HepG2 (cell line): ENCODE measurements around the gene RRBP1. TPM values are rescaled to one million over a fixed set of nuclear protein-coding genes. Genes with fewer than 3 reads are reported as not detected.

Source experiments
- CHD4 ChIP-seq: fragments of 200-600 bp; sonication (generic); IDR thresholded peaks from 2 replicates; pipeline ENCODE4 v1.7.0; 2017; ENCODE audit warnings: mild to moderate bottlenecking, low read length, borderline replicate concordance
- FOXK2 ChIP-seq: fragments of 450-650 bp; IDR thresholded peaks from 2 replicates; pipeline ENCODE4 v1.6.1; 2016
- HNF1B ChIP-seq: sonication (generic); formaldehyde crosslinking; IDR thresholded peaks from 2 replicates; pipeline ENCODE4 v1.5.1; 2020; ENCODE audit warnings: mild to moderate bottlenecking, moderate library complexity, missing genetic modification reagents
- MXI1 ChIP-seq: IDR thresholded peaks from 3 replicates; pipeline ENCODE4 v1.6.1; 2012; ENCODE audit warnings: low read depth, low read length, inconsistent platforms, borderline replicate concordance
- PREB ChIP-seq: sonication (generic); formaldehyde crosslinking; IDR thresholded peaks from 2 replicates; pipeline ENCODE4 v1.4.0; 2020; ENCODE audit warnings: missing genetic modification reagents
- RXRA ChIP-seq: sonication (generic); formaldehyde crosslinking; IDR thresholded peaks from 2 replicates; pipeline ENCODE4 v1.5.1; 2020; ENCODE audit warnings: missing genetic modification reagents
- SMAD3 ChIP-seq: sonication (generic); formaldehyde crosslinking; IDR thresholded peaks from 2 replicates; pipeline ENCODE4 v1.4.0; 2020; ENCODE audit warnings: missing genetic modification reagents
- ZNF121 ChIP-seq: sonication (generic); formaldehyde crosslinking; IDR thresholded peaks from 2 replicates; pipeline ENCODE4 v1.5.0; 2020; ENCODE audit warnings: mild to moderate bottlenecking, missing genetic modification reagents
- ZNF18 ChIP-seq: sonication (generic); formaldehyde crosslinking; IDR thresholded peaks from 2 replicates; pipeline ENCODE4 v1.8.0; 2022; ENCODE audit warnings: mild to moderate bottlenecking, missing genetic modification reagents; ENCODE audit not compliant: insufficient replicate concordance
- ZNF230 ChIP-seq: sonication (generic); formaldehyde crosslinking; IDR thresholded peaks from 2 replicates; pipeline ENCODE4 v1.4.0; 2020; ENCODE audit warnings: mild to moderate bottlenecking, missing genetic modification reagents
- ZNF260 ChIP-seq: sonication (generic); formaldehyde crosslinking; IDR thresholded peaks from 2 replicates; pipeline ENCODE4 v1.4.0; 2020; ENCODE audit warnings: missing genetic modification reagents, low read depth, mild to moderate bottlenecking, borderline replicate concordance
- ZNF382 ChIP-seq: sonication (generic); formaldehyde crosslinking; IDR thresholded peaks from 2 replicates; pipeline ENCODE4 v1.5.0; 2020; ENCODE audit warnings: missing genetic modification reagents, mild to moderate bottlenecking, borderline replicate concordance
- ZNF383 ChIP-seq: sonication (generic); formaldehyde crosslinking; IDR thresholded peaks from 2 replicates; pipeline ENCODE4 v1.4.0; 2020; ENCODE audit warnings: missing genetic modification reagents, mild to moderate bottlenecking, borderline replicate concordance
- ZNF446 ChIP-seq: sonication (generic); formaldehyde crosslinking; IDR thresholded peaks from 2 replicates; pipeline ENCODE4 v1.5.0; 2020; ENCODE audit warnings: mild to moderate bottlenecking, missing genetic modification reagents
- ZNF572 ChIP-seq: sonication (generic); formaldehyde crosslinking; IDR thresholded peaks from 2 replicates; pipeline ENCODE4 v1.5.1; 2020; ENCODE audit warnings: mild to moderate bottlenecking, missing genetic modification reagents
- polyA plus RNA-seq, 8 experiments: library from polyadenylated mRNA; depleted of rRNA in 3 of 8; stranded (reverse) in 7 of 8; unstranded in 1 of 8; fragments of >200 nt; fragmentation: Illumina TruSeq in 4 of 8; extraction: Trizol in 4 of 8; gene quantifications; 2 replicates each; pipeline versions ENCODE4 v1.2.1 to v1.2.3, GENCODE V29; 2011 to 2016; ENCODE audit warnings: low read depth in 4 of 8, missing spikeins in 1 of 8, mixed read lengths in 1 of 8; ENCODE audit not compliant: insufficient read depth in 1 of 8
- total RNA-seq, 5 experiments: library from RNA; depleted of rRNA; stranded (reverse); fragments of >200 nt; fragmentation: Illumina TruSeq; extraction: Trizol; gene quantifications; 2 replicates each; pipeline ENCODE4 v1.2.3, GENCODE V29; 2016; ENCODE audit warnings: low read depth in 1 of 5
- TF ChIP-seq, protein P1 (sequence below): sonication (generic); formaldehyde crosslinking; IDR thresholded peaks from 2 replicates; pipeline ENCODE4 v1.9.0; 2021; ENCODE audit warnings: mild to moderate bottlenecking, missing genetic modification reagents
- TF ChIP-seq, protein P2 (sequence below): sonication (generic); formaldehyde crosslinking; IDR thresholded peaks from 2 replicates; pipeline ENCODE4 v1.8.1; 2022; ENCODE audit warnings: mild to moderate bottlenecking, missing genetic modification reagents

Gene RRBP1
- total and polyA plus RNA-seq, 2 of the 13 experiments (the other 11 are each of a cell fraction or from before 2014, with no cell fraction given) = 150 to 222 TPM

DNA sequence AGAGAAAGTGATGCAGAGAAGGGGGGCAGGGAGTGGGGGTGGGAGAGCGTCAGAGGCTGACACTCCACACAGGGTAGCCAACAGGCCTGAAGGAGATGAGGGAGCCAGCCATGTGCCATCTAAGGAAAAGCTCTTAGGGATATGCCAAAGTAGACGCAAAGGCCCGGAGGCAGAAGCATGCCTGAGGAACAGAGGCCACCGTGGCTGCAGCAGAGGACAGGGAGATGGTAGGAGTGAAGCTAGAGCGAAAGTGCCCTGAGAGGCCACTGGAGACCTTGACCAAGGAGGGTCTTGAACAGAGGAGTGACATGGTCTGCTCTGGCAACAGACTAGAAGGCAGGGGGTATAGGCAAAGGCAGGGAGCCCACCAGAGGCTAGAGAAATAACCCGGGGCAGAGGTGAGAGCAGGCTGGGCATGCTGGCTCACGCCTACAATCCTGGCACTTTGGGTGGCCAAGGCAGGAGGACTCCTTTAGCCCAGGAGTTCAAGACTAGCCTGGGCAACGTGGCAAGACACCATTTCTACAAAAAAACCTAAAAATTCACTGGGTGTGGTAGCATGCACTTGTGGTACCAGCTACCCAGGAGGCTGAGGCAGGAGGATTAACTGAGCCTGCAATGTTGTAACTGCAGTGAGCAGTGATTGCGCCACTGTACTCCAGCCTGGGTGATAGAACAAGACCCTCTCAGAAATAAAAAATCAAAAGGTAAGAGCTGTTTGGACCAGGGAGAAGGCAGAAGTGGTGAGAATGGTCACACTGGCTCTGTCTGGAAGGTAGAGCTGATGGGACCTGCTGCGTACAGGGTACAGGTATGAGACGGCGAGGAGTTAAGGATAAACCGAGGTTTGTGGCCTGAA is 6.3 kb downstream of the RRBP1 start (continued):
- TF ChIP-seq, protein P1, sequence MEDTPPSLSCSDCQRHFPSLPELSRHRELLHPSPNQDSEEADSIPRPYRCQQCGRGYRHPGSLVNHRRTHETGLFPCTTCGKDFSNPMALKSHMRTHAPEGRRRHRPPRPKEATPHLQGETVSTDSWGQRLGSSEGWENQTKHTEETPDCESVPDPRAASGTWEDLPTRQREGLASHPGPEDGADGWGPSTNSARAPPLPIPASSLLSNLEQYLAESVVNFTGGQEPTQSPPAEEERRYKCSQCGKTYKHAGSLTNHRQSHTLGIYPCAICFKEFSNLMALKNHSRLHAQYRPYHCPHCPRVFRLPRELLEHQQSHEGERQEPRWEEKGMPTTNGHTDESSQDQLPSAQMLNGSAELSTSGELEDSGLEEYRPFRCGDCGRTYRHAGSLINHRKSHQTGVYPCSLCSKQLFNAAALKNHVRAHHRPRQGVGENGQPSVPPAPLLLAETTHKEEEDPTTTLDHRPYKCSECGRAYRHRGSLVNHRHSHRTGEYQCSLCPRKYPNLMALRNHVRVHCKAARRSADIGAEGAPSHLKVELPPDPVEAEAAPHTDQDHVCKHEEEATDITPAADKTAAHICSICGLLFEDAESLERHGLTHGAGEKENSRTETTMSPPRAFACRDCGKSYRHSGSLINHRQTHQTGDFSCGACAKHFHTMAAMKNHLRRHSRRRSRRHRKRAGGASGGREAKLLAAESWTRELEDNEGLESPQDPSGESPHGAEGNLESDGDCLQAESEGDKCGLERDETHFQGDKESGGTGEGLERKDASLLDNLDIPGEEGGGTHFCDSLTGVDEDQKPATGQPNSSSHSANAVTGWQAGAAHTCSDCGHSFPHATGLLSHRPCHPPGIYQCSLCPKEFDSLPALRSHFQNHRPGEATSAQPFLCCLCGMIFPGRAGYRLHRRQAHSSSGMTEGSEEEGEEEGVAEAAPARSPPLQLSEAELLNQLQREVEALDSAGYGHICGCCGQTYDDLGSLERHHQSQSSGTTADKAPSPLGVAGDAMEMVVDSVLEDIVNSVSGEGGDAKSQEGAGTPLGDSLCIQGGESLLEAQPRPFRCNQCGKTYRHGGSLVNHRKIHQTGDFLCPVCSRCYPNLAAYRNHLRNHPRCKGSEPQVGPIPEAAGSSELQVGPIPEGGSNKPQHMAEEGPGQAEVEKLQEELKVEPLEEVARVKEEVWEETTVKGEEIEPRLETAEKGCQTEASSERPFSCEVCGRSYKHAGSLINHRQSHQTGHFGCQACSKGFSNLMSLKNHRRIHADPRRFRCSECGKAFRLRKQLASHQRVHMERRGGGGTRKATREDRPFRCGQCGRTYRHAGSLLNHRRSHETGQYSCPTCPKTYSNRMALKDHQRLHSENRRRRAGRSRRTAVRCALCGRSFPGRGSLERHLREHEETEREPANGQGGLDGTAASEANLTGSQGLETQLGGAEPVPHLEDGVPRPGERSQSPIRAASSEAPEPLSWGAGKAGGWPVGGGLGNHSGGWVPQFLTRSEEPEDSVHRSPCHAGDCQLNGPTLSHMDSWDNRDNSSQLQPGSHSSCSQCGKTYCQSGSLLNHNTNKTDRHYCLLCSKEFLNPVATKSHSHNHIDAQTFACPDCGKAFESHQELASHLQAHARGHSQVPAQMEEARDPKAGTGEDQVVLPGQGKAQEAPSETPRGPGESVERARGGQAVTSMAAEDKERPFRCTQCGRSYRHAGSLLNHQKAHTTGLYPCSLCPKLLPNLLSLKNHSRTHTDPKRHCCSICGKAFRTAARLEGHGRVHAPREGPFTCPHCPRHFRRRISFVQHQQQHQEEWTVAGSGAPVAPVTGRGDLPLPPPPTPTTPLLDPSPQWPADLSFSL (CRISPR knock-in tag) = no peak
- TF ChIP-seq ZNF260 (no peak), SMAD3 (CRISPR knock-in tag) (no peak), ZNF446 (CRISPR knock-in tag) (no peak), ZNF230 (CRISPR knock-in tag) (no peak), ZNF572 (CRISPR knock-in tag) (no peak), FOXK2 (no peak), PREB (CRISPR knock-in tag) (no peak), MXI1 (no peak), HNF1B (no peak), CHD4 (no peak), RXRA (CRISPR knock-in tag) (no peak), ZNF383 (CRISPR knock-in tag) (no peak), ZNF382 (CRISPR knock-in tag) (no peak), ZNF121 (0 out of 2 replicates have a peak, but pooled peaks have one; percentile 13), ZNF18 (CRISPR knock-in tag) (no peak)
- TF ChIP-seq, protein P2, sequence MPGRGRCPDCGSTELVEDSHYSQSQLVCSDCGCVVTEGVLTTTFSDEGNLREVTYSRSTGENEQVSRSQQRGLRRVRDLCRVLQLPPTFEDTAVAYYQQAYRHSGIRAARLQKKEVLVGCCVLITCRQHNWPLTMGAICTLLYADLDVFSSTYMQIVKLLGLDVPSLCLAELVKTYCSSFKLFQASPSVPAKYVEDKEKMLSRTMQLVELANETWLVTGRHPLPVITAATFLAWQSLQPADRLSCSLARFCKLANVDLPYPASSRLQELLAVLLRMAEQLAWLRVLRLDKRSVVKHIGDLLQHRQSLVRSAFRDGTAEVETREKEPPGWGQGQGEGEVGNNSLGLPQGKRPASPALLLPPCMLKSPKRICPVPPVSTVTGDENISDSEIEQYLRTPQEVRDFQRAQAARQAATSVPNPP (CRISPR knock-in tag) = no peak
